Myocyte (in vitro differentiated cells): ENCODE measurements around the gene GP5. TPM values are rescaled to one million over a fixed set of nuclear protein-coding genes. Genes with fewer than 3 reads are reported as not detected.

Experiments
- DNase-seq: peaks from one replicate; pipeline ENCODE4 v3.0.0-alpha.2; 2012; ENCODE audit warnings: low read depth
- polyA plus RNA-seq: library from polyadenylated mRNA; unstranded; fragments of >200 nt; gene quantifications from one replicate; pipeline ENCODE4 v1.2.1, GENCODE V29; 2012; ENCODE audit warnings: missing spikeins
- total RNA-seq: library from RNA; depleted of rRNA; stranded (reverse); fragments of >200 nt; gene quantifications from 2 replicates; pipeline ENCODE4 v1.2.3, GENCODE V29; 2014

Gene GP5, protein sequence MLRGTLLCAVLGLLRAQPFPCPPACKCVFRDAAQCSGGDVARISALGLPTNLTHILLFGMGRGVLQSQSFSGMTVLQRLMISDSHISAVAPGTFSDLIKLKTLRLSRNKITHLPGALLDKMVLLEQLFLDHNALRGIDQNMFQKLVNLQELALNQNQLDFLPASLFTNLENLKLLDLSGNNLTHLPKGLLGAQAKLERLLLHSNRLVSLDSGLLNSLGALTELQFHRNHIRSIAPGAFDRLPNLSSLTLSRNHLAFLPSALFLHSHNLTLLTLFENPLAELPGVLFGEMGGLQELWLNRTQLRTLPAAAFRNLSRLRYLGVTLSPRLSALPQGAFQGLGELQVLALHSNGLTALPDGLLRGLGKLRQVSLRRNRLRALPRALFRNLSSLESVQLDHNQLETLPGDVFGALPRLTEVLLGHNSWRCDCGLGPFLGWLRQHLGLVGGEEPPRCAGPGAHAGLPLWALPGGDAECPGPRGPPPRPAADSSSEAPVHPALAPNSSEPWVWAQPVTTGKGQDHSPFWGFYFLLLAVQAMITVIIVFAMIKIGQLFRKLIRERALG
- total RNA-seq = 0.31 TPM in 1 of 2 replicates, not detected in the other
- not detected for polyA plus RNA-seq

GRCh38 chr3:194399166-194399565 is at the start of gene GP5:
GP5 (minus strand) TSS chr3:194399266; CDS start chr3:194398282, 984 bp downstream.
- DNase-seq = no peak

GRCh38 chr3:194447657-194448056 is 48.6 kb upstream of the GP5 start:
- no peak for DNase-seq

DNA sequence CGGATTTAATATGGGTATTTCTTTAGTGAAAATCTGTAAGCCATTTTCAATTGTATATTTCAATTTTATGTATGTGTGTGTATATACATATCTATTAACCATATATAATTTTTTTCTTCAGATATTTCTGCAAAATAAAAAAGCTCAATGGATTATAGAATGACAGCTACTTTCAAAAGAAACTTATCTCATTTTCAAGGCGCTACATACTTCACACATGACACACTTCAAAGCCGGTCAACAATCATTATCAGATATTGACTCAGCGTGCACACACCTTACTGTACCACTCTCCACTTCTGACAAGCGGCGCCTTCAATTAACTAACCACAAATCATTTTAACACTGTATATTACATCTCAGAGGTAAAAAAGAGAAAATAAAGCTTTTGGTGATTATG is 48.1 kb upstream of the GP5 start:
- DNase-seq = no peak

DNA sequence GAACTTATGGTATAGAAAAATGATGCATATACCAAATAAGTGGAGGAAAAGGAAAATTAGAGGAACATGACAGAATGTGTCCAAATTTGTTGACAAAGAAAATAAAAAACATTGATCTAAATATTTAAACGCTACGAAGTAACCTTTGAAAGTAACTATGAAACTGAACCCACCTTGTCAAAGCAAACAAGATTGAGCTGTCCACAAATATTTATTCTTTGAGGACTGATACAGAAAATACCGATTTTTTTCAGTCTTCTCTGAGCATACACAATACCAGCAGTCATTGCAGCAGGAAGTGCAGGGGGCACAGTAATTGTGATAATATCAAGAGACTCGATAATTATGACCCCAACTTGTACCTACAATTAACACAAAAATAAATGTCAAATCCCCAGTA is 47.7 kb upstream of the GP5 start:
- DNase-seq = no peak

- DNase-seq = no peak
These were observed 47.1 kb upstream of the GP5 start for GRCh38 chr3:194446172-194446571.

GRCh38 chr3:194443901-194444300 is 44.8 kb upstream of the GP5 start:
- no peak for DNase-seq

DNA sequence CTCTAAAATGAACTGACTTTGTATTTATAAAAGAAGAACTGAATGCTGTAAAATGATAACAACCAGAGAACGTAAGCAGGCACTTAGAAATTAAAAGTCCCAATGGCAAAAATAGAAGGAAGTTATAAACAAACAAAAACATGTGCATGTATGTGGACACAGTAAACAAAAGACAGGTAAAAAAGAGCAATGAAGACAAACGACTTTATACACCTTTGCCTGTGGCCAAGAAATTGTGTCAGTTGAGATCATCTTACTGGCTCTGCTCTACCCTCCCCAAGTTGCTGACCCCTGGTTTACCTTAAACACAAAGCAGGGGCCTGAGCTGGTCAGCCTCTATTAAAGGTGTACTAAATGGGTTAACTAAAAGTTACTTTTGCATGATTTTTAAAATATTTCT is 41.7 kb upstream of the GP5 start:
- DNase-seq = no peak

GRCh38 chr3:194439881-194440550 is 41.0 kb upstream of the GP5 start:
- DNase-seq = no peak

DNA sequence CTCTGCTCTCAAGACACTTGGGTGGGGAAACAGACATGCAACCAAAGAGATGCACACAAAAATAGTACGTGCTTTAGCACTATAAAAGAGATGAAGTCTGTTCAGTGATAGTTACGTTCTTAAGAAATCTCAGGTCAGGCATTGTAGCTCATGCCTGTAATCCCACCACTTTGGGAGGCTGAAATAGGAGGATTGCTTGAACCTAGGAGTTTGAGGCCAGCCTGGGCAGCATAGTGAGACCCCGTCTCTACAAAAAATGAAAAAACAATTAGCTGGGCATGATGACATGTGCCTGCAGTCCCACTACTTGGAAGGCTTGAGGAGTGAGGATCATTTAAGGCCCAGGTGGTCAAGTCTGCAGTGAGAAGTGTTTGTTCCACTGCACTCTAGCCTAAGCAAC is 35.4 kb upstream of the GP5 start:
- no peak for DNase-seq

DNA sequence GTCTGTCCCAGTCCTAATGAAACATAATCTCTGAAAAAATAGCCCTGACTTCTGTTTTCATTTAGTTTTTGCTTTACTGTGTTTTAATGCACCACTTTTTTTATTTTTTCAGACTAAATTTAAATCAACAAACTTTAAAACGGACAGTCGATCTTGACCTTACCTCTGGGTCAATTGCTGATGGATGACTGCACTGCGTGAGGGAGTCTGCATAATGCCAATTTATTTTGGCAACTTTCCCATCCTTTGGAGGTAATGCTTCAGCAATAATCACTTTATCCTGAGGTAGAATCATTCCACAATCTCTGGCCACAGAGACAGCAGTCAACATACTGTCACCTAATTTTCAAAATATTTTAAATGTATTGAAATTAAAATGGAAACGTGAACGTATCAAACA is 32.5 kb upstream of the GP5 start:
- DNase-seq = no peak

DNA sequence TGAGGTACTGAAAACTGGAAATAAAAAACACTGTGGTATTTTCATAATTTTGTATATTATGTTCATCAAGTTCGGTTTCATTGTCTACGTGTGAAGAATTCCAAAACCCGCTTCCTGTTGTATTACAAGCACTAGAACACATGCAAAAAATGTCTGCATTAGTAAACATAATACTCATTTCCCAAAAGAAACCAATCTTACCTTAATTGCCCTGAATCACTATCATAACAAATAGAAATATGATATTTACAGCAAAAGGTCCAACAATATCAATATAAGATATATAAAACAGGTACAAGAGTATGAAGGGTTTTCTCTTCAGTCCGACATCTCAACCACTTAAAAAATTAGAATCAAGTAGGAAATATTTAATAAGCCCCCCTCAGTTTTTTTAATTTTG is 26.3 kb upstream of the GP5 start:
- DNase-seq = no peak

DNA sequence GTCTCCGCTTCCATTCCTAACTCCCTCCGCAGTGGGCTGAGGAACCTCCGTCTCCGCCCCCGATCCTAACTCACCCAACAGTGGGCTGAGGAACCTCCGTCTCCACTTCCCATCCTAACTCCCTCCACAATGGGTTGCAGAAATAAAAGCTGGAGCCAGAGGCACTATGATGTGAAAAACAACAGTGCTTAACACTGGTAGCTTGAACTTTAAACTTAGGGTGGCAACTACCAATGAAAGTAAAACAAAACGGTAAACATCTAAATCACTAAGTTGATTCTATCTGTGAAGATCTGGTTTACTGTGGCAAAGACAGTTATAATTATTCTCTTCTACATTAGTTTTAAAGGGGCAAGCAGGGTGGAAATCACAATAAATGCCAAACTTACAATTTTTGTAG is 25.9 kb upstream of the GP5 start:
- no peak for DNase-seq

DNA sequence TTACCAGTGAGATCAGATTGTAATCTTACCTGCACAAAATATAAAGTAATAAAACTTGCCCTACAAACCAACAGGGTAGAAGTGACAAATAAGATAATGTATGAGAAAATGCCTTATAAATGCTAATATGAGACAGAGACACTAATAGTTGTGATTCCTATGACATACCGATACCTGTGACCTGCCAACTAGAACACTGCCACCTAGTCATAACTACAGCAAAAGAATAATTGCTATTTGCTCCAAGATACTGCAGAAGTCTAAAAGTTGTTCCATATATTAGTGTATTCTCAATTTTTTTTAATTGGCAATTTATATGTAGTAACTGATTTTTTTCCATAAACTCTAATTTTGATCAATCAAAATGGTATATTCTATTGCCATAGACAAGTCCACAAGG is 25.3 kb upstream of the GP5 start:
- no peak for DNase-seq

GRCh38 chr3:194423317-194423716 is 24.3 kb upstream of the GP5 start:
- DNase-seq = no peak

DNA sequence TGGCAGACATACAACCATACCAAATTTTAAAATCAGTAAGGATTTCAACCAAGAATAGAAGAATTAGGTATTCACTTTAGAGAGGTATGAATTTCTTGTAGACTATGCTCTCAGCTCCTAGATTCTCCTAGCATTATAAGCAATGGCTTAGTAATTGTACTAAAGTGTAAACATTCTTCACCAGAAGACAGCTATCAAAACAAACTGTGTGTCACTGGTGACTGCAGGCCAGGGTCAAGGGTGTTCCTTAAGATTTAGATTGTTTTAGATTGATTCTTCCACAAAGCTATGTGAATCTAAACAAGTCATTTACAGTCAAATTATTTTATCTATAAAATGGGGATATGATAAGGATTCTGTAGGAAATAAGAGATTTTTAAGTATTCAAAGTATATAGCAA is 23.1 kb upstream of the GP5 start:
- no peak for DNase-seq

DNA sequence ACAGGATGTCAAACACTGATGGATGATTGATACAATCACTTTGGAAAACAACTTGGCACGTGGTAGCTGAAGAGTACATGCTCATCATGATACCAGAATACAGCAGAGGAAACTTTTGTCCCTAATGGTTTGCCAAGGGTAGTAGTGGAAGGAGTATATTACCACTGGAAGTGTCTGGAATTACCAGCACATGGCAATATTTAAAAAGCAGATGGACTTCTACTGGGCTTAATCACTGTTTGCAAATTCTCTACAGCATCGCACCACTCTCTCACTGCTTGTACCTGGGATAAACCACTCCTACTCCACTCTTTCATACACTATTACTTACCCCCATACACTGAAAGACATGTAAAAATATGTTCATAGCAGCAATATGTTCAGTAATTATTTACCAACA is 19.6 kb upstream of the GP5 start:
- DNase-seq = no peak

DNA sequence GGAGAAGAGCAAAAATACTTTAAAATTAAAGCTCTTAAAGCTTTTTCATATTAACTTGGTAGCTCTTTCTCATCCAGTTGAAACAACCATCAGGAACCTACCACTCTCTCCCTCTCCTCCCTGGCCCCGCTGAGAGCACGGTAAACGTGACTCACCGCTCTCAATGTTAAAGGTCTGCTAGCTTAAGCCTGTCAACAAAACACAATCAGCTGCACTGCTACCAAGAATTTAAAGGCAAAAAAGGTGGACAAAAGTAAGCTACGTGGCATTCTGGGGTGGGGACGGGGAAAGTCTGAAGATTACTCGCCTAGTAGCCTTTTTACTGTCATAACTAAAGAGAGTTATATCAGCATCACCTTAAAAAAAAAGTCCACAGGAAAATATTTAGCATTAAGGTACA is 8.4 kb upstream of the GP5 start:
- DNase-seq = peak; percentile 18

DNA sequence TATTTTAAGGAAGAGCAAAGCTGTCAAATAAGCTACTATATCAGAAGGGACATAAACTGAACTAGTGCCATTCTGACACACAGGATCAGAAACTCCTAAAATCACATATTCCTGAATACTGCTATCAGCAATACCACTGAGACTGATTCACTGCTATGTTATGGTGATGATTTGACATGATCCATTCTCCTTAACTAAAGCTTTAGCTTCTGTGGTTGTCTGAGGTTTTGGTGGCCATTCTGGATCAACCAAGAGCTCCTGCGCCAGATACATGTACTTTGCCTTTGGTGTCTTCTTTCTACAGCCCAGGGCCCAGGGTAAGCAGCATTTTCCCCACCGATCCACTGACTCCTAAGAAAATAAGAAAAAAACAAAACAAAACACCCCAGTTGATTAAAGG is 6.7 kb upstream of the GP5 start:
- peak; percentile 40 for DNase-seq

DNA sequence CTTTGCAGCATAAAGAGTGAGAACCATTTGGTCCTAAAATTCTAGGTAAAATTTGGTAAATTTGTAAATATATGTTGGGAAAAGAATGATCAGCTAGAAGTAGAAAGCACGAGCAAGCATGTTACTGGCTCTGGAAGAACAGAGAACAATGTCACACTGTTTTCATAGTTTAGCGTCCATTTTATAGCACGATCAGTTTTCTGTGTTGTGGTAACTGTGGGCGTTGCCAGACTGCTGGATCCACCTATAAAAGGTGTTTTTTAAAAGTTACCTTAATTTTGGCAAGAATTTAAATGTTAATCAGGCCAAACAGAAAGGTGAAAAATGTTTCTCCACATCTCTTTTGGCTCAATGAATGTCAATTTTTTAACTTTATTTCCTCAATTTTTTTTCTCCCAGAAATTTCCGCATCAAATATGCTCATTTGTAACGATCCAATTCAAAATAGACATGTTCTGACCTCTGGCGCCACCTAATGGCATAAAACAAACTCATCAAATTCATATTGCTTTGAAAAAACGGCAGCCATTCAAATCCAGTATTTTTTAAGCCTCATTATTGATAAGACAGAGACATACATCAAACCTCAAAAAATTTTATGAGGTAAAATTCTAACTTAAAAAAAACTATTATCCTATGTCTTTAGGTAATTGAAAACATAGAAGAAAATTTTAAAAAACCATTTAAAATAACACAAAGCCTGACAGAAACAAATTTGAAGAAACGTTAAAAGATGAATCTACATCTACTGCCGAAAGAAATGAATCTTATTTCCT is 5.5 kb upstream of the GP5 start:
- peak; percentile 63 for DNase-seq

GRCh38 chr3:194401868-194402329 is 2.8 kb upstream of the GP5 start:
- DNase-seq = no peak

GRCh38 chr3:194401346-194401745 is 2.3 kb upstream of the GP5 start:
- DNase-seq = no peak
